ENCODE measurements around the gene TRAF3IP1.

DNA sequence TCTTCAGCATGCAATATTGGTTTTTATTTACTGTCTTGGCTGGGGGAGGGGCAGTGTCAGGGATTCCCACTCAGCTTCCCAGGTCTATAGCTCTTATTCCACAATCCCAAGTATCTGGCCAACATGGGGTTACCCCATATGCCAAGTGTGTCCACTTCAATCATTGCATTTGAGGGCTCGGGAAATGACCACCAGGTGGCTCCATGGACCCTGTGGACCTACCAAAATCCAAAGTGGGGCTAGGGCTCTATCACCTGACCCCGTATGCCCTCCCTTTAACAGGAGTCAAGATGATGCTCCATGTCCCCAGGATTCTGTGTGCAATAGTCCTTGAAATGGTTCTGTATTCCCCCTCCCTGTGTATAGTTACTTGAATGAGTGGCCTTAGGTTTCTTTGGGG lies 12.1 kb upstream of the TRAF3IP1 start:
- TF ChIP-seq, protein P1, sequence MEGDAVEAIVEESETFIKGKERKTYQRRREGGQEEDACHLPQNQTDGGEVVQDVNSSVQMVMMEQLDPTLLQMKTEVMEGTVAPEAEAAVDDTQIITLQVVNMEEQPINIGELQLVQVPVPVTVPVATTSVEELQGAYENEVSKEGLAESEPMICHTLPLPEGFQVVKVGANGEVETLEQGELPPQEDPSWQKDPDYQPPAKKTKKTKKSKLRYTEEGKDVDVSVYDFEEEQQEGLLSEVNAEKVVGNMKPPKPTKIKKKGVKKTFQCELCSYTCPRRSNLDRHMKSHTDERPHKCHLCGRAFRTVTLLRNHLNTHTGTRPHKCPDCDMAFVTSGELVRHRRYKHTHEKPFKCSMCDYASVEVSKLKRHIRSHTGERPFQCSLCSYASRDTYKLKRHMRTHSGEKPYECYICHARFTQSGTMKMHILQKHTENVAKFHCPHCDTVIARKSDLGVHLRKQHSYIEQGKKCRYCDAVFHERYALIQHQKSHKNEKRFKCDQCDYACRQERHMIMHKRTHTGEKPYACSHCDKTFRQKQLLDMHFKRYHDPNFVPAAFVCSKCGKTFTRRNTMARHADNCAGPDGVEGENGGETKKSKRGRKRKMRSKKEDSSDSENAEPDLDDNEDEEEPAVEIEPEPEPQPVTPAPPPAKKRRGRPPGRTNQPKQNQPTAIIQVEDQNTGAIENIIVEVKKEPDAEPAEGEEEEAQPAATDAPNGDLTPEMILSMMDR (IDR thresholded peaks at IDR 0.05), result no peak
- no peak for TF ChIP-seq EP300 (IDR thresholded peaks at IDR 0.05)
- no peak for TF ChIP-seq POLR2A (IDR thresholded peaks at IDR 0.05)
- TF ChIP-seq POLR2AphosphoS5 (IDR thresholded peaks at IDR 0.05), result no peak
